Prostate gland (tissue), 2 donors: ENCODE data around the gene PATE2. TPM values are rescaled to one million over a fixed set of nuclear protein-coding genes. Genes with fewer than 3 reads are reported as not detected.

Experiments used
- DNase-seq: peaks from one replicate; pipeline ENCODE4 v3.0.0-alpha.2; 2019; ENCODE audit warnings: low spot score
- H3K27ac ChIP-seq, 2 donors: fragments of 200-600 bp; sonication (generic); 2 replicates each; pipeline ENCODE4 v1.5.1; 2017 to 2019
- H3K27me3 ChIP-seq: fragments of 200-600 bp; sonication (generic); replicated peaks from 2 replicates; pipeline ENCODE4 v1.5.1; 2019; ENCODE audit not compliant: insufficient read depth
- H3K36me3 ChIP-seq, 2 donors: fragments of 200-600 bp; sonication (generic); 1 replicate in 1 of 2; 2 replicates in 1 of 2; pipeline versions ENCODE4 v1.5.1 to v1.8.1; 2017 to 2019
- H3K4me1 ChIP-seq: fragments of 200-600 bp; sonication (generic); replicated peaks from 2 replicates; pipeline ENCODE4 v1.5.1; 2019
- H3K4me3 ChIP-seq, 2 donors: fragments of 200-600 bp; sonication (generic); 2 replicates each; pipeline ENCODE4 v1.5.1; 2017 to 2019
- H3K9me3 ChIP-seq: fragments of 200-600 bp; sonication (generic); 2 replicates; pipeline ENCODE4 v1.5.1; 2017
- POLR2A ChIP-seq: fragments of 450-650 bp; IDR thresholded peaks from one replicate; pipeline ENCODE4 v1.6.1; 2016; ENCODE audit warnings: antibody characterized with exemption, mild to moderate bottlenecking
- POLR2AphosphoS5 ChIP-seq: sonication (generic); formaldehyde crosslinking; IDR thresholded peaks from one replicate; pipeline ENCODE4 v1.6.1; 2017; ENCODE audit warnings: antibody characterized with exemption
- WGBS: methylation state at CpG from one replicate; pipeline ENCODE4 v1.1.5; 2018; 5-methylcytosine and 5-hydroxymethylcytosine counted together
- intact Hi-C: fragments of 100-400 bp; cut with DNase I; formaldehyde crosslinking; loops from one replicate; pipeline ENCODE4 v1.14.2; 2022
- total RNA-seq, 2 donors: library from RNA; depleted of rRNA; stranded (reverse); fragments of >200 nt; gene quantifications; one replicate each; pipeline ENCODE4 v1.1.0, GENCODE V29; 2016
- TF ChIP-seq, protein P1 (sequence below), 4 experiments: fragments of 200-600 bp in 2 of 4; fragments of 450-650 bp in 2 of 4; sonication (generic) in 2 of 4; IDR thresholded peaks; 1 replicate in 3 of 4; 2 replicates in 1 of 4; pipeline ENCODE4 v1.5.1; 2016 to 2019; ENCODE audit warnings: antibody characterized with exemption in 4 of 4, mild to moderate bottlenecking in 2 of 4, moderate library complexity in 2 of 4

PATE2 gene
- total RNA-seq, 2 donors from 2014 or later: not detected

DNA sequence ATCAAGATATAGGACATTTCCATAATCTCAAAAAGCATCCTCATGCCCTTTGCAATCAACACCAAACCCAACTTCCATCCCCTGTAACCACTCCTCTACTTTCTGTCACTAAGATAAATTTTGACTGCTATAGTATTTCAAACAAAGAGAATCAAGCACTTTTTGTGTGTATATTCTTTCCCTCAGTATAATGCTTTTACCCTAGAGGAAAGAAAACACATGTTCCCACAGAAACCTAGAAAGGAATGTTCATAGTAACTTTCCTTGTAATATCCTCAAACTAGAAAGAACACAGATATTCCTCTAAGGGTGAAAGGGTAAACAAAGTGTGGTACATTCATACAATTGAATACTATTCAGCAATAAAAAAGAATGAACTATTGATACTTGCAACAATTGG, 38.0 kb downstream of the PATE2 start:
- no peaks in the 10 kb centered on the region for H3K27me3 ChIP-seq

DNA sequence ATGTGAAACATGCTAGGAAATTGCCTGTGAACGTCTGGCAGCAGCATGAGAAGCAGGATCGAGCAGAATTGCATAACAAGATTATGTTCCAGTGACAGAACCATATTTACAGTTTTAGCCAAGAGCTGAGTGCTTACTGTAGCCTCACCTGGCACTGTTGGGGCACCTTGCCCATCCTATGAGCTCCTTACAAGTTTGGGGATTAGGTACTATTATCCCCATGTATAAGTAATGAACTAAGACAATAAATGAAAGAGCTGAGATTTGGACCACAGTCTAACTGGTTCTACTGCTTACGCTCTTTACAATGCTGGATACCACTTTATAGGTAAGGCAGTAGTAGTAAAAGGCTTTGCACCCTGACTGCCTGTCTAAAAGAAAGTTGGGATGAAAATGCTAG, 49.7 kb downstream of the PATE2 start:
- Histone ChIP-seq H3K4me3 (no peak overlapping the region), H3K4me1 (no peaks in the 10 kb centered on the region), H3K27ac (no peak overlapping the region), H3K36me3 (no peaks in the 10 kb centered on the region), H3K27me3 (no peaks in the 10 kb centered on the region), H3K9me3 (no peaks in the 10 kb centered on the region)
- TF ChIP-seq, protein P1, sequence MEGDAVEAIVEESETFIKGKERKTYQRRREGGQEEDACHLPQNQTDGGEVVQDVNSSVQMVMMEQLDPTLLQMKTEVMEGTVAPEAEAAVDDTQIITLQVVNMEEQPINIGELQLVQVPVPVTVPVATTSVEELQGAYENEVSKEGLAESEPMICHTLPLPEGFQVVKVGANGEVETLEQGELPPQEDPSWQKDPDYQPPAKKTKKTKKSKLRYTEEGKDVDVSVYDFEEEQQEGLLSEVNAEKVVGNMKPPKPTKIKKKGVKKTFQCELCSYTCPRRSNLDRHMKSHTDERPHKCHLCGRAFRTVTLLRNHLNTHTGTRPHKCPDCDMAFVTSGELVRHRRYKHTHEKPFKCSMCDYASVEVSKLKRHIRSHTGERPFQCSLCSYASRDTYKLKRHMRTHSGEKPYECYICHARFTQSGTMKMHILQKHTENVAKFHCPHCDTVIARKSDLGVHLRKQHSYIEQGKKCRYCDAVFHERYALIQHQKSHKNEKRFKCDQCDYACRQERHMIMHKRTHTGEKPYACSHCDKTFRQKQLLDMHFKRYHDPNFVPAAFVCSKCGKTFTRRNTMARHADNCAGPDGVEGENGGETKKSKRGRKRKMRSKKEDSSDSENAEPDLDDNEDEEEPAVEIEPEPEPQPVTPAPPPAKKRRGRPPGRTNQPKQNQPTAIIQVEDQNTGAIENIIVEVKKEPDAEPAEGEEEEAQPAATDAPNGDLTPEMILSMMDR (IDR thresholded peaks at IDR 0.05): no peak
- DNase-seq: no peak
- intact Hi-C loops: no loop called here
- WGBS: 40% methylated on average over 3 of the region's 3 CpGs

More for the DNA sequence above, 38.0 kb downstream of the PATE2 start:
- H3K4me3 ChIP-seq: no peak overlapping the region
- no peaks in the 10 kb centered on the region for H3K36me3 ChIP-seq
- no peaks in the 10 kb centered on the region for H3K4me1 ChIP-seq
- DNase-seq: no peak
- no peak overlapping the region for H3K27ac ChIP-seq
- intact Hi-C loops: no loop called here
- H3K9me3 ChIP-seq: no peaks in the 10 kb centered on the region
- TF ChIP-seq, protein P1 (IDR thresholded peaks at IDR 0.05): no peak
- no peak for TF ChIP-seq POLR2AphosphoS5
- TF ChIP-seq POLR2A: no peak

Other genes starting within 250 kb of the PATE2 start
- 100 to 1,000 TPM in 1 of 2 donors, 10 to 100 TPM in 1; 41.4 to 118 TPM for gene EI24, start 209.4 kb downstream of the PATE2 start, total RNA-seq
- gene STT3A, start 186.0 kb downstream of the PATE2 start, total RNA-seq: 100 to 1,000 TPM in 1 of 2 donors, 10 to 100 TPM in 1; 90.1 to 124 TPM
- 10 to 100 TPM in 1 of 2 donors, 1 to 10 TPM in 1; 3.2 to 20.3 TPM for gene CHEK1, start 153.7 kb downstream of the PATE2 start, total RNA-seq
- 10 to 100 TPM in 1 of 2 donors, not detected in 1; 10.8 TPM for gene ACRV1, start 98.0 kb downstream of the PATE2 start, total RNA-seq
- 1 to 10 TPM in 1 of 2 donors, not detected in 1; 3.5 TPM for gene PATE1, start 32.5 kb downstream of the PATE2 start, total RNA-seq
- gene PATE3, start 9.3 kb upstream of the PATE2 start, total RNA-seq: not detected
- gene PATE4, start 54.5 kb upstream of the PATE2 start, total RNA-seq: 1 to 10 TPM in 1 of 2 donors, not detected in 1; 3.1 TPM
- gene HYLS1, start 108.8 kb upstream of the PATE2 start, total RNA-seq: 1 to 10 TPM; 4.4 to 6.5 TPM
- 10 to 100 TPM in 1 of 2 donors, 1 to 10 TPM in 1; 8.3 to 11.8 TPM for gene PUS3, start 124.4 kb upstream of the PATE2 start, total RNA-seq
- 1 to 10 TPM in 1 of 2 donors, not detected in 1; 9.5 TPM for gene DDX25, start 125.7 kb upstream of the PATE2 start, total RNA-seq
- 1 to 10 TPM in 1 of 2 donors, under 1 TPM in 1; 0.14 to 1.3 TPM for gene VSIG10L2, start 167.2 kb upstream of the PATE2 start, total RNA-seq